ENCODE data around the gene ZYX.

DNA sequence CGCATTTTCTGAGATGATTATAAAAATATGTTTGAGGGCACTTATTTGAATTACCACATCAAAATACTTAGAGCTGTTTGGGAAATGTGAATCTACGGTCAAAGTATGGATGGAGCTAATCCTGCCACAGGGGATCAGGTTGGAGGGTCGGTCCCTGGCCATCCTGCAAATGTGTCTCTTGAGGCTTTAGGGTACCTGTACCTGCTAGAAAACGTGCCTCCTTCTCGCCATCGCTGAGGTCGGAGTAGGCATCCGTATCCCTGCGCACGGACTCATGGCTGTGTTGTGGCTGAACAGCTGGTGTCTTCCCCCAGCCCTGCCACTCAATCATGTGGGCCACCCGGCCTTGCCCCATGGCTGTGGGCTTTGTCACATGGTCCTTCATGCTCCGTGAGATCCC, 22.5 kb upstream of the ZYX start:
- no peak for TF ChIP-seq CTCF (IDR thresholded peaks at IDR 0.05)
- no peak for TF ChIP-seq EP300 (IDR thresholded peaks at IDR 0.05)
- no peak for TF ChIP-seq POLR2A (IDR thresholded peaks at IDR 0.05)

All from gastroesophageal sphincter (tissue), 3 donors.